PC-9 (cell line): ENCODE measurements around the gene NECAB2. TPM values are rescaled to one million over a fixed set of nuclear protein-coding genes. Genes with fewer than 3 reads are reported as not detected.
"Not testable (repeated sequence)": the region's sequence is repeated elsewhere in the genome, so short reads cannot be mapped to it uniquely, and the experiment has no call there.

Source experiments
- BruUV-seq: library from RNA; stranded (reverse); fragments of 400-500 nt; replicated peaks from 2 replicates; lab custom pipeline; 2021; lab: Mats Ljungman, UMichigan
- CTCF ChIA-PET: fragments of 300-600 bp; sonication (Branson Sonifier 250); formaldehyde crosslinking; loops from one replicate; lab custom pipeline; 2022; ENCODE audit warnings: antibody characterized with exemption; lab: Charles Lee
- POLR2A ChIA-PET: fragments of 300-600 bp; sonication (Branson Sonifier 250); formaldehyde crosslinking; loops from one replicate; lab custom pipeline; 2022; ENCODE audit warnings: antibody characterized with exemption; ENCODE audit not compliant: unreplicated experiment; lab: Charles Lee
- DNase-seq, 2 experiments: peaks; one replicate each; pipeline versions ENCODE4 v3.0.0 to v3.0.0-alpha.2; 2015 to 2022; ENCODE audit warnings: mixed read lengths in 1 of 2
- H2AFZ ChIP-seq: fragments of 200-600 bp; sonication (generic); 2 replicates; pipeline ENCODE4 v1.8.1; 2017; ENCODE audit warnings: antibody characterized with exemption
- H3F3A ChIP-seq: fragments of 200-600 bp; sonication (generic); 2 replicates; pipeline ENCODE4 v1.8.1; 2017; ENCODE audit warnings: antibody characterized with exemption, mild to moderate bottlenecking, low read depth; ENCODE audit not compliant: insufficient read depth
- H3K27ac ChIP-seq: fragments of 200-600 bp; sonication (generic); 2 replicates; pipeline ENCODE4 v1.6.1; 2016; ENCODE audit warnings: mixed run types
- H3K27me3 ChIP-seq: fragments of 200-600 bp; sonication (generic); 2 replicates; pipeline ENCODE4 v1.6.1; 2016; ENCODE audit warnings: low read depth, mixed run types; ENCODE audit not compliant: insufficient read depth
- H3K36me3 ChIP-seq: fragments of 200-600 bp; sonication (generic); 2 replicates; pipeline ENCODE4 v1.6.1; 2016; ENCODE audit warnings: low read depth, mixed run types
- H3K4me1 ChIP-seq: fragments of 200-600 bp; sonication (generic); replicated peaks from 2 replicates; pipeline ENCODE4 v1.6.1; 2016; ENCODE audit warnings: mixed run types; ENCODE audit not compliant: insufficient read depth
- H3K4me2 ChIP-seq: fragments of 200-600 bp; sonication (generic); 2 replicates; pipeline ENCODE4 v1.6.1; 2017; ENCODE audit warnings: mixed run types
- H3K4me3 ChIP-seq: fragments of 200-600 bp; sonication (generic); 2 replicates; pipeline ENCODE4 v1.6.1; 2016; ENCODE audit warnings: mixed run types
- H3K79me2 ChIP-seq: fragments of 200-600 bp; sonication (generic); 2 replicates; pipeline ENCODE4 v1.6.1; 2017; ENCODE audit warnings: low read depth, mixed run types
- H3K9me2 ChIP-seq: fragments of 200-600 bp; sonication (generic); 2 replicates; pipeline ENCODE4 v1.8.1; 2017; ENCODE audit warnings: mild to moderate bottlenecking; ENCODE audit not compliant: insufficient read depth
- H3K9me3 ChIP-seq: fragments of 200-600 bp; sonication (generic); 2 replicates; pipeline ENCODE4 v1.8.1; 2016; ENCODE audit warnings: low read depth; ENCODE audit not compliant: insufficient read depth
- H4K20me1 ChIP-seq: fragments of 200-600 bp; sonication (generic); 2 replicates; pipeline ENCODE4 v1.8.1; 2017; ENCODE audit not compliant: insufficient read depth
- CTCF ChIP-seq: fragments of 200-600 bp; sonication (generic); conservative IDR thresholded peaks from 2 replicates; pipeline ENCODE4 v1.6.1; 2017; ENCODE audit warnings: mixed run types, antibody characterized with exemption, mild to moderate bottlenecking, moderate library complexity
- EZH2 ChIP-seq: fragments of 200-600 bp; sonication (generic); IDR thresholded peaks from 2 replicates; pipeline ENCODE4 v1.8.0; 2017; ENCODE audit warnings: antibody characterized with exemption, low read depth
- intact Hi-C: fragments of 100-400 bp; cut with micrococcal nuclease; formaldehyde crosslinking; loops from one replicate; pipeline ENCODE4 v1.10.0; 2022; ENCODE audit not compliant: unreplicated experiment
- total RNA-seq: library from RNA; stranded (reverse); gene quantifications from 2 replicates; pipeline ENCODE4 v1.2.3, GENCODE V29; 2021

The NECAB2 gene
- total RNA-seq, 1 experiment from 2014 or later = 0.74 TPM

- Histone ChIP-seq H4K20me1 (no peaks in the 10 kb centered on the region), H3K9me2 (no peaks in the 10 kb centered on the region), H3K36me3 (no peaks in the 10 kb centered on the region), H3K79me2 (no peaks in the 10 kb centered on the region), H3K27ac (no peak overlapping the region), H3K27me3 (no peaks in the 10 kb centered on the region), H3K4me3 (no peak overlapping the region), H3K4me2 (no peak overlapping the region), H2AFZ (no peak overlapping the region), H3K9me3 (no peaks in the 10 kb centered on the region), H3F3A (peaks cover 9% of the 10 kb centered on the region; the same call in 1 of the 2 replicates), H3K4me1 (peaks cover 7% of the 10 kb centered on the region)
- intact Hi-C loops = no loop called here
- ChIA-PET CTCF (no interaction called here), POLR2A (no interaction called here)
- DNase-seq = no peak
- BruUV-seq = no TSS peak
- no peak for TF ChIP-seq EZH2
- no peak for TF ChIP-seq CTCF
Observed at GRCh38 chr16:83947642-83948234, 20.3 kb upstream of the NECAB2 start.

- DNase-seq = no peak
- H3K27me3 ChIP-seq = no peaks in the 10 kb centered on the region
- intact Hi-C loops = no loop called here
- peaks cover 4% of the 10 kb centered on the region; the same call in 1 of the 2 replicates for H4K20me1 ChIP-seq
- H3K4me3 ChIP-seq = no peak overlapping the region
- no peaks in the 10 kb centered on the region for H3K9me3 ChIP-seq
- ChIA-PET POLR2A (no interaction called here), CTCF (interaction anchor here (0.5 kb wide), 1 partner anchor 787 kb away, joined by 3 read pairs; no protein-coding TSS in a partner anchor)
- no peaks in the 10 kb centered on the region for H3K9me2 ChIP-seq
- H3F3A ChIP-seq = peaks cover 9% of the 10 kb centered on the region; the same call in 1 of the 2 replicates
- no peak overlapping the region for H3K27ac ChIP-seq
- no peak overlapping the region for H2AFZ ChIP-seq
- no peak overlapping the region for H3K4me2 ChIP-seq
- H3K79me2 ChIP-seq = peaks cover 6% of the 10 kb centered on the region
- no peak for TF ChIP-seq EZH2
- TF ChIP-seq CTCF = no peak
- no peaks in the 10 kb centered on the region for H3K36me3 ChIP-seq
- BruUV-seq = no TSS peak
- peaks cover 7% of the 10 kb centered on the region for H3K4me1 ChIP-seq
Observed at GRCh38 chr16:83948914-83949723, 18.9 kb upstream of the NECAB2 start.

GRCh38 chr16:83949724-83950001, 18.4 kb upstream of the NECAB2 start:
- no peak overlapping the region for H3K4me3 ChIP-seq
- ChIA-PET CTCF (interaction anchor here (0.5 kb wide), 1 partner anchor 787 kb away, joined by 3 read pairs; no protein-coding TSS in a partner anchor), POLR2A (no interaction called here)
- no peak for DNase-seq
- peaks cover 9% of the 10 kb centered on the region; the same call in 1 of the 2 replicates for H3F3A ChIP-seq
- H3K27ac ChIP-seq = no peak overlapping the region
- H3K9me3 ChIP-seq = no peaks in the 10 kb centered on the region
- peaks cover 12% of the 10 kb centered on the region for H3K4me1 ChIP-seq
- TF ChIP-seq EZH2 (no peak), CTCF (no peak)
- H3K36me3 ChIP-seq = no peaks in the 10 kb centered on the region
- H3K27me3 ChIP-seq = no peaks in the 10 kb centered on the region
- intact Hi-C loops = loop anchor here (5.0 to 10.0 kb wide), 4 partner anchors 125 to 668 kb away; partner anchors contain the start of genes COTL1 and MEAK7
- no TSS peak for BruUV-seq
- H4K20me1 ChIP-seq = peaks cover 10% of the 10 kb centered on the region
- H3K4me2 ChIP-seq = no peak overlapping the region
- H2AFZ ChIP-seq = no peak overlapping the region
- H3K79me2 ChIP-seq = peaks cover 11% of the 10 kb centered on the region
- no peaks in the 10 kb centered on the region for H3K9me2 ChIP-seq

GRCh38 chr16:83950862-83951399, 17.1 kb upstream of the NECAB2 start:
- H2AFZ ChIP-seq, H3K27ac ChIP-seq, BruUV-seq, H3K4me3 ChIP-seq, H3K36me3 ChIP-seq, POLR2A ChIA-PET, DNase-seq, CTCF ChIA-PET, H3K9me3 ChIP-seq, H3K27me3 ChIP-seq, H3K4me2 ChIP-seq, H3K9me2 ChIP-seq: not testable (repeated sequence)
- Histone ChIP-seq H4K20me1 (peaks cover 23% of the 10 kb centered on the region), H3K4me1 (peaks cover 22% of the 10 kb centered on the region), H3K79me2 (peaks cover 24% of the 10 kb centered on the region), H3F3A (peaks cover 12% of the 10 kb centered on the region; the same call in 1 of the 2 replicates)
- intact Hi-C loops = loop anchor here (5.0 to 10.0 kb wide), 4 partner anchors 126 to 666 kb away; partner anchors contain the start of genes COTL1 and MEAK7
